Left renal cortex interstitium (tissue), 4 donors: ENCODE results near the gene SULT1A2. TPM values are rescaled to one million over a fixed set of nuclear protein-coding genes. Genes with fewer than 3 reads are reported as not detected.
"Not testable (repeated sequence)": the region's sequence is repeated elsewhere in the genome, so short reads cannot be mapped to it uniquely, and the experiment has no call there.

Experiments
- DNase-seq, 4 donors: peaks; one replicate each; pipeline ENCODE4 v3.0.0-alpha.2; 2013; ENCODE audit warnings: low read depth in 4 of 4, low spot score in 2 of 4, missing footprints in 1 of 4
- polyA plus RNA-seq, 4 donors: library from polyadenylated mRNA; unstranded; fragments of 120-200 nt; gene quantifications; one replicate each; pipeline ENCODE4 v1.2.1, GENCODE V29; 2013; ENCODE audit not compliant: insufficient read length in 4 of 4

The SULT1A2 gene
- polyA plus RNA-seq, 4 donors = 1.3 to 2.7 (median 1.8) TPM

GRCh38 chr16:28609631-28610594, 13.1 kb upstream of the SULT1A2 start, which contains the start of gene SULT1A1:
Gene SULT1A1 (minus strand): TSS chr16:28610044. CDS start chr16:28608855, 1,189 bp downstream.
- DNase-seq = no peak

- DNase-seq = not testable (repeated sequence)
Measured at GRCh38 chr16:28608867-28609596, 12.2 kb upstream of the SULT1A2 start.

GRCh38 chr16:28608496-28608808, 11.6 kb upstream of the SULT1A2 start:
- not testable (repeated sequence) for DNase-seq

GRCh38 chr16:28607681-28608495, 11.0 kb upstream of the SULT1A2 start:
- not testable (repeated sequence) for DNase-seq

DNA sequence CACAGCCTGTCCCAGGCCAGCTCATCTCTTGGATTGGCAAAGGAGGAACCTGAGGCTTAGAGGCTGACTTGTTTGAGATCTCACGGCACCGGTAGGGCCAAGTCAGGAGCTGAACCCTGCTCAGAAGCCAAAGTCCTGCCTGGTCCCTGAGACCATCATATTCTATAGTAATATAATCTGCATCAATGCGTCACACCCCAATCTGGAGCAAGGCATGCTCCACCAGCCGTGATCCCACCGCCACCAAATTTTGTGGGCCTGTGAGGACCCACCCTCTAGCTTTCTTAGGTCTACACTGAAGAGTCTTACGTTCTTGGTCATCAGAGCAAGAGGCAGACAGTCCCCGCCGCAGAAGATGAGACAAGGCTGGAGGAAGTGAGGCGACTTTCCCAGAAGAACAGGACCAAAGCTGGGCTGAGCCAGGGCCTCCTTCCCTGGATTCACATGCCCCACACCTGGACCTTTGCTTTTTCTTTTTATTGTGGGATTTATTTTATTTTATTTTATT, 10.3 kb upstream of the SULT1A2 start:
- DNase-seq = no peak

GRCh38 chr16:28606291-28607115, 9.7 kb upstream of the SULT1A2 start:
- DNase-seq = no peak

DNA sequence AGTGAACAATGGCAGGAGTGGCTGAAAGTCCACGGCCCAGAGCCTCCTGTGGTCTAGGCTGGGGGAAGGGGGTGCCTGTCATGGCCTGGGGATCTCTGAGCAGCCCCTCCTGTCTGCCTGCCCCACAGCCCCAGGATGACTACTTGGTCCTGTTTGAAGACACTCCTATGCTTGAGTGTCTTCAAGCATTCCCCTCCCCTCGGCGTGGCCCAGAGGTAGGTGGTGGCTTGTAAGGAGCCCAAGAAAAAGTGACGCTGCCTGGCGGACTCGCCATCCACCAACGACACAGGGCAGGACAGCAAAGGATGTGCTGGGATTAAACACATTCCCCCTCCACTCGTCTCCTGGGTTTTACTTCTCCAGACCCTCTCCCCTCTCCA, 7.3 kb upstream of the SULT1A2 start:
- DNase-seq = no peak

DNA sequence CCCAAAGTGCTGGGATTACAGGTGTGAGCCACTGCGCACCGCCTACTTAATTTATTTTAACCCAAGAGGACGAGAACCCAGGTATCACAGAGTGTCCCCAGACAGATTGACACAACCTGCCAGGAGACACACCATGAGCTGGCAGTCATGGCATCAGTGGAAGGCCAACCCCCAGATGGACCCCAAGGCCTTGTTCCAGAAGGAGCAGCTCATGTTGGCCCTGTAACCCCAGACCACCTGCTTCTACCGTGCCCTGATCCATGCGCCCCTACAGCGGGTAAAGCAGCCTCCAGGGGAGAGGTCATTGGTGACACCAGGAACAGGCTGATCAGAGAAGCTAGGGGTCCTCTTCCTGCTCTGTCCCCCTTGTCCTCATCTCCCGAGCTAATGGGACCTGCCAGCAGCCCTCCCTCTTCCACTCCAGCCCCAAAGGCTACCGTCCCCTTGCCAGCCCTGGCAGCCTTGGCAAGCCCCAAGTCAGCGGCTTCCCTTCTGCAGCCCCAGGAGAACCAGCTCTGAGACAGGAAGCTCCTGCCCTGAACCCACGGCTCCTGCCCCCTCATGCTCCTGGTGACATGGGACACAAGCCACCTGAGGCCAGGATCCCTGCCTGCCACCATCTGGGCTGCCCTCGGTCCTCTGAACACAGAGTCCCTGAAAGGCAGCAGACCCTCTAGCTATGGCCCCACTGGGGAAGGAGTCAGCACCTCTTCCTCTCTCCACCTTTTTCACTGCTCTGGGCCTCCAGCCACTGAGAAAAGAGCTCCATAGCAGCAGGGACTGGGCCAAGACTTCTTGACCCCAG, 6.7 kb upstream of the SULT1A2 start:
- DNase-seq = no peak

- no peak for DNase-seq
Measured at GRCh38 chr16:28602529-28602928, 5.7 kb upstream of the SULT1A2 start.

DNA sequence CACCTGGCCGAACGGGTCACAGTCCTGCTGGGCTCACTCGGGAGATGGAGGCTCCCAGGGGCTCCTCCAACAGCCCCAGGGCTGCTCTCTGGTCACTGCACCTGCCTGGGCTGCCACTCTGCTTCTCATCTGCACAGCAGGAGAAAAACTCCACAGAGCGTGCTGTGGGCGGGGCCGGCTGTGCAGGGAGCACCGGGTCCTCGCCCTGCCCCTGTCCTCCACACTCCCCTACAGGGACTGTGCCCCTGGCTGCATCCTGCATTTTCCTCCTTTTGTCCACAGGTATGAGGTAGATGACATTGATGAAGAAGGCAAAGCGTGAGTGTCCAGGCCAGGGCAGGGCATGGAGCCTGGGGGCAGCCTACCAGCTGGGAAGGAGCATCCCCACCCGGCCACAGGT, 5.2 kb upstream of the SULT1A2 start:
- DNase-seq = not testable (repeated sequence)

GRCh38 chr16:28601589-28601988, 4.7 kb upstream of the SULT1A2 start:
- DNase-seq = not testable (repeated sequence)

DNA sequence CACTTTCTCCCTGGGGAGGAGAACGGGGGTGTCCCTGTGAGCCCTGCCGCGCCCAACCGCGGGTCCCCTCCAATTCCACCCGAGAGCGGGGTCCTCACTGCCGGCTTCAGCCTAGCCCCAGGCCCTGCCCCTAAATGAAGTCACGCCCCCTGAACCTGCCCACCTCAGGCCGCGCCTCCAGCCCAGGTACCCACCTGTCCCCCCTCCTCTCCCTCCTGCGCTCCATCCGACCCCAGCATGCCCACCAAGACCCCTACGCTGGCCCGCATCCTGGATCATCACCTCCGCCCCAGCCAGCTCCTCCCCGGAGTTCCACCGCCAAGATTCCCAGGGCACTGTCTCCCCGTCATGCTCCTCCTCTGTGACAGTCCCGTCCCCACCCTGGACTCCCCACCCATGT, 4.1 kb upstream of the SULT1A2 start:
- not testable (repeated sequence) for DNase-seq

DNA sequence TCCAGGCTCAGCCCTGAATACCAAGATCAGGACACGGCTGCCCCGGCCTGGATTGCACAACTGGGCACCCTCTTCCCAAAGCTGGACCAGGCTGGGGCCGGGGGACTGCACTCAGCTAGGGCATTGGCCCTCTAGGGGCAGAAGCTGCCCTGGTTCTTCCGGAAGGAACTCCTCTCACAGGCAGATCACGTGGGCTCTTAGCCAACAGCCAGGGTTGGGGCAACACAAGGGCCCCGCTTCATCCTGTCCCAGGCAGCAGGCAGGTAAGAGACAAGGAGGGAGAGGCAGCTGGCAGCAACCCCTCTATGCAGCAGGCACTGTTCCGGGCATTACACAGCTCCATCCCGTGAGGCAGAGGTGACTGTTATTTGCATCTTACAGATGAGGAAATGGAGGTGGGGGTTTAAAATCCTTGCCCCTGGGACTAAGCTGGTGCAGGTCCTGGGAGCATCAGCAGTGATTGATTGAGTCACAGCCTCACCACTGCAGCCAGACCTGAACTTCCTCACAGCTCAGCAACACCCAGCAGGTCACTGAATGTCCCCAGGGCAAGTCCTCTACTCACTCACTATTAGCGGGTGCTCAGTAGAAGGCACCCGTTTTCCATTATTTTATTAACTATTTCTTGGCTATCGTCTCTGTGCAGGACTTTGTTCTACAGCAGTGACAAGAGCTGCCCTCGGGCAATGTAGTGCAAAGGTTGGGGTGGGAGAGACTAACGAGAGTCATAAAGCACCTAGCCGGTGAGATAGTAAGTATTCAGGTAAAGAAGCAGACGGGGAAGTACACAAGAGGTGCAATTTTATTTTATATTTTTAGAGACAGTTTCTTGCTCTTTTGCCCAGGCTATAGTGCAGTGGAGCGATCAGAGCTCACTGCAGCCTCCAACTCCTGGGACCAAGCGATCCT, 2.8 kb upstream of the SULT1A2 start:
- DNase-seq = not testable (repeated sequence)

- no peak for DNase-seq
Measured at GRCh38 chr16:28597692-28598261, 927 bp upstream of the SULT1A2 start.

DNA sequence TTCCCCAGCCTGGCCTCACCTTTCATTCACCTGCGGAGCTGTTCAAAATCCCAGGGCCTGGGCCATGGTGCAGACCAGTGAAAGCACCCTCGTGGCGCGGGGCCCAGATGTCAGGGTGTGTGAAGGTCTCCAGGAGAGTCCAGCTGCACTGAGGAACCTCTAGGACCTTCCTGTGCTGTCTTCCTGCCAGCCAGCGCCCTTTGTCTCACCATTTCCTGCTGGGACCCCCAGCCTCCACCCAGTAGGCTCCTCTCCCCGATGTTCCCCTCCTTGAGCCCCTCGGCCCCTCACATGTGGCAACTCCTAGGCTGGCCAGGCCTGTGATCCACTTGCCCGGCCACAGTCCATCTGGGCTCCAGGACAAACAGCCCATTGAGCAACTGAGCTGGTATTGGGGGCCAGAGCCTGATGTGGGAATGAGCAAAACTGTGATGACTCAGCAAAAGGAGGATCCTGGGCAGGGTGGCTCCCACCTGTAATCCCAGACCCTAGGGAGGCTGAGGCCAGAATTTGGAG, 677 bp downstream of the SULT1A2 start:
- DNase-seq = no peak

- DNase-seq = not testable (repeated sequence)
Measured at GRCh38 chr16:28595451-28595850, 1.4 kb downstream of the SULT1A2 start.

DNA sequence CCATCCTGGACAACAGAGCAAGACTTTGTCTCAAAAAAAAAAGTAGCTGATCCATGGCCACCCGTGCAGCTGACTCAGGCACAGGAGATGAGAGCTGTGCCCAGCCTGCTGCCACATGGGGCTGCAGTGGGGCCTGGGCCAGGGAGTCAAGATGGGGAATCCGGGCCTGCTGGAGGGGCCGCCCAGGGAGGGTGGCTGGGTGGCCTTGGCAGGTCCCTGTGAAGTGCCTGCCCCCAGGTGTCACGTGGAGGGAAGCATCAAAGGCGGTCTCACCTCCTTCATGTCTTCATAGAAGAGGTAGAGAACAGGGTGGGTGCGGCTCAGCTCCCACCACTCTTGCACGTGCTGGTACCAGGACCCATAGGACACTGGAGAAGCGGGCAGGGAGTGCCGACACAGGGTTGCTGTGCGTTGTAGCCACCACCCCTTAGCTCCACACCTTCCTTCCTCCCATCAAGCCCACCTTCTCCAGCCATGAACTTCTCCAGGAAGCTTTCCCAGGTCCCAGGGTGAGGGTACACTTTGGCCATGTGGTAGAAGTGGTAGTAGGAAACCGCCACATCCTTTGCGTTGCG, 3.8 kb downstream of the SULT1A2 start:
- DNase-seq = no peak
